ENCODE results near the gene LRRFIP1.
A peak's percentile ranks its signal among the peaks of the same experiment; 100 is the strongest.

Gene LRRFIP1

DNA sequence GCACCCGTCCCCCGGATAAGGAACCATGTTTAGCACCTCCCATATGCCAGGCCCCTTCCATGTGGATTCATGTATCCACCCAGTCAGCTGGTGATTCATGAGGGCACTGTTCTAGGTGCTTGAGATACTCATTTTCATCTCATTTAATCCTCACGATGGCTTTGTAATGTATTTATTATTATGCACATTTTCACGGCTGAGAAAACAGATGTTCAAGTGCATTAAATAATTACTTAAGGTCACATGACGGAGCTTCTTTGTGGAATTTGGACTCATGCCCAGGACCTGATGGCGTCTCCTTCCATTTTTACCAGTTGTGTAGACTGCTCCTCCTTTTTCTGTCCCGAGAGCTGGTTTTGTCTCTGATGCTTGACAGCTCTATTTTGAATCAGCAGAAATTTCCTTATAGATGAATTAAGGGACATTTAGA lies 99.0 kb downstream of the LRRFIP1 start:
- no peak for DNase-seq (ENCODE audit: low read depth)
- TF ChIP-seq, protein P1, sequence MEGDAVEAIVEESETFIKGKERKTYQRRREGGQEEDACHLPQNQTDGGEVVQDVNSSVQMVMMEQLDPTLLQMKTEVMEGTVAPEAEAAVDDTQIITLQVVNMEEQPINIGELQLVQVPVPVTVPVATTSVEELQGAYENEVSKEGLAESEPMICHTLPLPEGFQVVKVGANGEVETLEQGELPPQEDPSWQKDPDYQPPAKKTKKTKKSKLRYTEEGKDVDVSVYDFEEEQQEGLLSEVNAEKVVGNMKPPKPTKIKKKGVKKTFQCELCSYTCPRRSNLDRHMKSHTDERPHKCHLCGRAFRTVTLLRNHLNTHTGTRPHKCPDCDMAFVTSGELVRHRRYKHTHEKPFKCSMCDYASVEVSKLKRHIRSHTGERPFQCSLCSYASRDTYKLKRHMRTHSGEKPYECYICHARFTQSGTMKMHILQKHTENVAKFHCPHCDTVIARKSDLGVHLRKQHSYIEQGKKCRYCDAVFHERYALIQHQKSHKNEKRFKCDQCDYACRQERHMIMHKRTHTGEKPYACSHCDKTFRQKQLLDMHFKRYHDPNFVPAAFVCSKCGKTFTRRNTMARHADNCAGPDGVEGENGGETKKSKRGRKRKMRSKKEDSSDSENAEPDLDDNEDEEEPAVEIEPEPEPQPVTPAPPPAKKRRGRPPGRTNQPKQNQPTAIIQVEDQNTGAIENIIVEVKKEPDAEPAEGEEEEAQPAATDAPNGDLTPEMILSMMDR (IDR thresholded peaks at IDR 0.05; ENCODE audit: insufficient read depth, low read depth, low read length, missing control alignments), result no peak
- H3K4me3 ChIP-seq (ENCODE audit: low read depth, low read length), result no peak overlapping the region

DNA sequence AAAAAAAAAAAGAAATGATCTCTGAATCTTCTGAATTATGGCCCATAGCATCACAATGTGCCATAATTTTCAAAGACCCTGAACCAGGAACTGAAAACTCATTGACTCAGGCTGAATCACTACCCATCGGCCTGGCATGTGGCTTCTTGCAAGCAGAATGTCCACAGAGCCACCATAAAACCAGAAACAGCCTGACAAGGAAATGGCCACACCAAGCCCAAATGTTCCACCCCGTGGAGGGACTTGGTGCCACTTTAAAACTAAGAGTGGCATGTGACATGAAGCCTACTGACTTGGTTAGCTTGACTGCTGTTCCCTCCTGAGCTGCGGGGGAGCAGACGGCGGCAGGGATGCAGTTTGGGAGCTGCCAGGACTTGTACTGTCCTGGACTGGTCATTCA lies 100.0 kb downstream of the LRRFIP1 start:
- TF ChIP-seq, protein P1 (IDR thresholded peaks at IDR 0.05; ENCODE audit: insufficient read depth, low read depth, low read length, missing control alignments), result no peak
- no peak for DNase-seq (ENCODE audit: low read depth)
- H3K4me3 ChIP-seq (ENCODE audit: low read depth, low read length), result no peak overlapping the region

DNA sequence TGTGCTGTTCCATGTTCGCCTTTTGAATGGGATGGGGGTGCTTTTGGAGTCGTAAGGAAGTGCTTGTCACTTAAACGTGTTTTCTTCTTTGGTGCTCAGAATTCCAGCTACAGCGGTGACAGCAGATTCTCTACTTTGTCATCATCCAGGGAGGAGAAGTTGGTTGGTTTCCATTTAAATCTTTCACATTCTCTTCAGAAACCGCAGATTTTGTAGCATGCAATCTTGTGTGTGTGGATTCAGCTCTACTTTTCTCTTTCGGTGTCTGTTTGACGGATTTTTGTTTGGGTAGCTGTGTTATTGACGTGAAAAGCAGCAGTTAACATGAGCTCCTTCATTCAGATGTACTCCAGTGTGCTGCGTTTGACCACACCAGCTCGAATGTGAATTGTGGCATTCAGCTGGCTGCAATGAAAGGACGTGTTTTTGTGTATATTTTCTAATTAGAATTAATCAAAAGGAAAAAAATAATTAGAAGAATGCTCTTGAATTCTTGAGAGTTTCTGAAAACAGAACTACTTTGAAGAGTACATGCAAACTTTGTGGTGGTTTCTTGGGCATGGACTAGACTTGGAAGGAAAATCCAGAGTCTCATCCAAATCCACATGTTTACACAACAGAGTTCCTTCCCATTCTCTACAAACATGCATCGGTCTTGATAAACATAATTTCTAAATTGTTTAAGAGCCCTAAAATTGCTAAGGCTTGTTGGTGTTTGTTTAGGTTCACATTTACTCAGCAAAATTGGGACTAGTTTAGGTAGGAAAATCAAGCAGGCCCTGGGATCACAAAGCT lies 102.5 kb downstream of the LRRFIP1 start:
- TF ChIP-seq, protein P1 (IDR thresholded peaks at IDR 0.05; ENCODE audit: insufficient read depth, low read depth, low read length, missing control alignments), result no peak
- H3K4me3 ChIP-seq (ENCODE audit: low read depth, low read length), result no peak overlapping the region
- no peak for DNase-seq (ENCODE audit: low read depth)

DNA sequence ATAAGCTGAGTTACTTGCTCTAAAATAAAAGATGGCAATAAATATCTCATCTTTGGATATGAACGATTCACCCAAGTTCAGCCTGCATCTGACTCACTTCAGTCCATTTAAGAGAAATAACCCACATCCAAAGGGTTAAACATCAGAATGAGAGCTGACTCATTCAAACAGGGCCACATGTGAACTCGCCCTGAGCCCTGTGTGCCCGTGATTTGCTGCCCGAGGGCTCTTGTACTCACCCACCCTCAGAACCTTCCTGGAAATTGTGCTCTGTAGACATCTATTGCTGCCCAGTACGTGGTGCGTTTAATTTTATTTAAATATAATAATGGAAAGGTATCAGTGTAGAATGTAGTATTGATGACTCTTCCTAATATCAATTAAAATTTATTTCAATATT lies 104.3 kb downstream of the LRRFIP1 start:
- TF ChIP-seq, protein P1 (IDR thresholded peaks at IDR 0.05; ENCODE audit: insufficient read depth, low read depth, low read length, missing control alignments), result no peak
- no peak overlapping the region for H3K4me3 ChIP-seq (ENCODE audit: low read depth, low read length)
- peak; percentile 18 for DNase-seq (ENCODE audit: low read depth)

DNA sequence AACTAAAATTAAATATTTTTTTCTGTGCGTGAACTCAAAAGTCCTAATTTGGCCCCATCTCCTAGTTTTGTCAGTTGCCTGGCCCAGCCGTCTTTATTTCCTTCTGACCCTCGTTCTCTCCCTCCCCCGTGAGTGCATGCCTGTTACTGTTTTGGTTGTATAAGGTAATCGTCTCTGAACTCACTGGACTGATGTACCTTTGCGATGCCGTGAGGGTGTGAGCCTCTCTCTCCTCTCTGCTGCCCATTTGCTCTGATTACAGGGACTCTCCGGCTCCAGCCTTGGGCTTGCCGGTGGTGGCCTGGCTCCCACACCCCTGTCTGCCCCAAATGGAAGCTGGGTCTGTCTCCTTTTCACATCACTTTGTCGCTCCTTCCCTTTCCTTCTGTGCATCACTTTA lies 104.7 kb downstream of the LRRFIP1 start:
- TF ChIP-seq, protein P1 (IDR thresholded peaks at IDR 0.05; ENCODE audit: insufficient read depth, low read depth, low read length, missing control alignments), result no peak
- no peak for DNase-seq (ENCODE audit: low read depth)
- H3K4me3 ChIP-seq (ENCODE audit: low read depth, low read length), result no peak overlapping the region

DNA sequence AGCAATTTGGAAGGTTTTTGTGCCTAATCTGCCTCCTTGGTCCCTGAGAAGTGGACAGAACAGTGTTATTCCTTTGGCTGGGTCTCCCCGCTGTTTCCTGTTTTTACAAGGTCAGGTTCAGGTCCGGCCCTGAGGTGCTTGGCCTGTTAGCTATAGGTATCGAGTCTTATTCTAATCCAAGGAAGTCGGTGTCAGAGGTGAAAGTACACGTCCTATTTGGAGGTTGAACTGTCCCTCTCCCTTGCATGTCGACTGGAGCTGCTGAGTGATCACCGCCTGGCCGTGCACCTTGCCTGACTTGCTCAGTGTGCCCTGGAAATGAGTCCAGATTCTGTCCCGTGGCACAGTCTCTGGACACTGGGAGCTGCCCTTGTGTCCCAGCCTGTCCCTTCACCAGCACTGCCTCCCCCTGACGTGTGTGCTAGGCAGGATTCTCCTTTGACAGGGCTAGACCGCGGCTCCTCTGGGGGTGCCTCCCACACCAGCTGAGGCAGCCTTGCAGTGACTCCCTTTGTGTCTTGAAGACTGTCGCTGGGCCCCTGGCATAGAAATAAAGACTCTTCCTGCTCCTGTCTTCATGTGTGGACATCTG lies 105.5 kb downstream of the LRRFIP1 start:
- H3K4me3 ChIP-seq (ENCODE audit: low read depth, low read length), result no peak overlapping the region
- no peak for DNase-seq (ENCODE audit: low read depth)
- TF ChIP-seq, protein P1 (IDR thresholded peaks at IDR 0.05; ENCODE audit: insufficient read depth, low read depth, low read length, missing control alignments), result no peak
